ENCODE data around the gene FABP6. TPM values are rescaled to one million over a fixed set of nuclear protein-coding genes. Genes with fewer than 3 reads are reported as not detected.

FABP6 gene
- total RNA-seq, 4 donors from 2014 or later, result not detected

GRCh38 chr5:160207061-160207460 is 22.2 kb upstream of the FABP6 start:
- WGBS, 2 donors (ENCODE audit: low coverage in 1 of 2), result 82 to 85% methylated on average over 2 of the region's 2 CpGs
- TF ChIP-seq POLR2A (IDR thresholded peaks at IDR 0.05) (no peak), CTCF (IDR thresholded peaks at IDR 0.05) (no peak), POLR2AphosphoS5 (IDR thresholded peaks at IDR 0.05) (no peak), EP300 (IDR thresholded peaks at IDR 0.05; ENCODE audit: low read depth) (no peak)

GRCh38 chr5:160209917-160210316 is 19.4 kb upstream of the FABP6 start:
- H3K9me3 ChIP-seq, result no peaks in the 10 kb centered on the region
- in situ Hi-C loops (cut with MboI; ENCODE audit: low pct_ligation_motif_present in 1 of 4, low pct_unique_long_range_greater_than_20kb in 1 of 4, low sequenced_read_pairs in 3 of 4), result loop anchor here in 1 of 4 donors (10.0 kb wide), 1 partner anchor 135 kb away; no protein-coding TSS in a partner anchor
- no peak for TF ChIP-seq CTCF (IDR thresholded peaks at IDR 0.05)
- TF ChIP-seq POLR2A (IDR thresholded peaks at IDR 0.05), result no peak
- TF ChIP-seq POLR2AphosphoS5 (IDR thresholded peaks at IDR 0.05), result no peak
- no peak for TF ChIP-seq EP300 (IDR thresholded peaks at IDR 0.05; ENCODE audit: low read depth)
- no peak for DNase-seq
- H3K27me3 ChIP-seq, result no peaks in the 10 kb centered on the region
- WGBS, 2 donors (ENCODE audit: low coverage in 1 of 2), result 67% methylated on average over 2 of the region's 2 CpGs; no CpG with 5 or more reads in 1 of the 2 donors
- H3K4me1 ChIP-seq, result no peaks in the 10 kb centered on the region
- no peak overlapping the region for H3K27ac ChIP-seq
- intact Hi-C loops (cut with DNase I; ENCODE audit: low total_unique reads), result loop anchor here (5.0 kb wide), 1 partner anchor 677 kb away; no protein-coding TSS in a partner anchor
- no peak overlapping the region for H3K4me3 ChIP-seq
- H3K36me3 ChIP-seq, result no peaks in the 10 kb centered on the region

More at GRCh38 chr5:160207061-160207460, 22.2 kb upstream of the FABP6 start:
- intact Hi-C loops (cut with DNase I; ENCODE audit: low total_unique reads) (no loop called here), in situ Hi-C loops (cut with MboI; ENCODE audit: low pct_ligation_motif_present in 1 of 4, low pct_unique_long_range_greater_than_20kb in 1 of 4, low sequenced_read_pairs in 3 of 4) (loop anchor here in 1 of 4 donors (10.0 kb wide), 1 partner anchor 138 kb away; no protein-coding TSS in a partner anchor)
- no peaks in the 10 kb centered on the region for H3K4me1 ChIP-seq
- H3K27me3 ChIP-seq, result no peaks in the 10 kb centered on the region
- no peak for DNase-seq
- H3K27ac ChIP-seq, result no peak overlapping the region
- no peak overlapping the region for H3K4me3 ChIP-seq
- H3K9me3 ChIP-seq, result no peaks in the 10 kb centered on the region
- no peaks in the 10 kb centered on the region for H3K36me3 ChIP-seq

GRCh38 chr5:160210606-160211005 is 18.7 kb upstream of the FABP6 start:
- H3K27ac ChIP-seq, result no peak overlapping the region
- intact Hi-C loops (cut with DNase I; ENCODE audit: low total_unique reads), result loop anchor here (5.0 kb wide), 1 partner anchor 677 kb away; no protein-coding TSS in a partner anchor
- WGBS, 2 donors (ENCODE audit: low coverage in 1 of 2), result 87 to 88% methylated on average over 3 to 9 of the region's 9 CpGs

GRCh38 chr5:160211352-160211751 is 18.0 kb upstream of the FABP6 start:
- Histone ChIP-seq H3K9me3 (no peaks in the 10 kb centered on the region), H3K27me3 (no peaks in the 10 kb centered on the region), H3K4me3 (no peak overlapping the region), H3K36me3 (no peaks in the 10 kb centered on the region), H3K4me1 (no peaks in the 10 kb centered on the region), H3K27ac (no peak overlapping the region)
- intact Hi-C loops (cut with DNase I; ENCODE audit: low total_unique reads) (loop anchor here (5.0 kb wide), 1 partner anchor 676 kb away; no protein-coding TSS in a partner anchor), in situ Hi-C loops (cut with MboI; ENCODE audit: low pct_ligation_motif_present in 1 of 4, low pct_unique_long_range_greater_than_20kb in 1 of 4, low sequenced_read_pairs in 3 of 4) (no loop called here)
- WGBS, 2 donors (ENCODE audit: low coverage in 1 of 2), result 66% methylated on average over 2 of the region's 2 CpGs; no CpG with 5 or more reads in 1 of the 2 donors
- peak; percentile 44 for DNase-seq
- TF ChIP-seq CTCF (IDR thresholded peaks at IDR 0.05), result no peak

More at GRCh38 chr5:160210606-160211005, 18.7 kb upstream of the FABP6 start:
- Histone ChIP-seq H3K4me3 (no peak overlapping the region), H3K36me3 (no peaks in the 10 kb centered on the region), H3K9me3 (no peaks in the 10 kb centered on the region), H3K27me3 (no peaks in the 10 kb centered on the region), H3K4me1 (no peaks in the 10 kb centered on the region)
- no peak for TF ChIP-seq CTCF (IDR thresholded peaks at IDR 0.05)
- TF ChIP-seq POLR2AphosphoS5 (IDR thresholded peaks at IDR 0.05), result no peak
- no peak for TF ChIP-seq EP300 (IDR thresholded peaks at IDR 0.05; ENCODE audit: low read depth)
- TF ChIP-seq POLR2A (IDR thresholded peaks at IDR 0.05), result no peak
- DNase-seq, result no peak
- in situ Hi-C loops (cut with MboI; ENCODE audit: low pct_ligation_motif_present in 1 of 4, low pct_unique_long_range_greater_than_20kb in 1 of 4, low sequenced_read_pairs in 3 of 4), result no loop called here
